Brain pericyte (primary cell): Measurements from ENCODE around the gene CEP350.
"Not testable (repeated sequence)": the region's sequence is repeated elsewhere in the genome, so short reads cannot be mapped to it uniquely, and the experiment has no call there.

Experiments used
- DNase-seq: peaks from one replicate; pipeline ENCODE4 v3.0.0-alpha.2; 2012; ENCODE audit warnings: low read depth, low spot score

Gene CEP350

GRCh38 chr1:179990847-179991246, 36.2 kb downstream of the CEP350 start:
- DNase-seq, result no peak

DNA sequence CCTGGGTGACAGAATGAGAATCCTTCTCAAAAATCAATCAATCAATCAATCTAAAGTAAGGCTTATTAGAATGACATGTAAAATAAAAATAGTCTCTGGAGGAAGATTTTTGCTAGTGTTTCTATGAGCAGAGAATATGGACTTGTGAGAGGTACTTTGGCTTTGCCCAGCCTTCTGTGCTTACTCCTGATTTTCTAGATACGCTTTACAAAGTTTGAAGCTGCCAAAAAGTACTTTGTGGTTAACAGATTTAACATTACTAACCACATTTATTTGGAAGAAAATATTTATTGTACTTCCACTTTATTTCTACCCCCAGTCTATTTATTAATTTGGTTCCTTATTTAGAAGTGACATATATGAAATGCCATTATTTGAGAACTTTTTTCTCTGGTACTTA, 41.0 kb downstream of the CEP350 start:
- no peak for DNase-seq

DNA sequence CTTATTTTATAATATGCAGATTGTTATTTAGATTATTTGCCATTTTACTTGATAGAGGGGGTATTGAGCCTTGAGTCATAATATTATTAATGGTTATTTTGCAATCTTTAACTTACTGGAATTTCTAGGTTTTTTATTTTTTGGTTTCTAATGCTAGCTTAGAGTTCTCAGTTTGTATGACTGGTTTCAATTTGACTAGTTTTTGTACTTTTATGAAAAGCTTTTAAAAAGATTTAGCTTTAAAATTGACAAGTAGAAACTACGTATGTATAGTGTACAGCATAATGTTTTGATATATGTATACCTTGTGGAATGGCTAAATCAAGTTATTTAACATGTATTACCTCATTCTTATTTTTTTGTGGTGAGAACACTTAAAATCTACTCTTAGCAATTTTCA, 41.5 kb downstream of the CEP350 start:
- no peak for DNase-seq

- DNase-seq, result no peak
Observed at GRCh38 chr1:180000575-180000974, 46.0 kb downstream of the CEP350 start.

GRCh38 chr1:180002437-180002836, 47.8 kb downstream of the CEP350 start:
- no peak for DNase-seq

DNA sequence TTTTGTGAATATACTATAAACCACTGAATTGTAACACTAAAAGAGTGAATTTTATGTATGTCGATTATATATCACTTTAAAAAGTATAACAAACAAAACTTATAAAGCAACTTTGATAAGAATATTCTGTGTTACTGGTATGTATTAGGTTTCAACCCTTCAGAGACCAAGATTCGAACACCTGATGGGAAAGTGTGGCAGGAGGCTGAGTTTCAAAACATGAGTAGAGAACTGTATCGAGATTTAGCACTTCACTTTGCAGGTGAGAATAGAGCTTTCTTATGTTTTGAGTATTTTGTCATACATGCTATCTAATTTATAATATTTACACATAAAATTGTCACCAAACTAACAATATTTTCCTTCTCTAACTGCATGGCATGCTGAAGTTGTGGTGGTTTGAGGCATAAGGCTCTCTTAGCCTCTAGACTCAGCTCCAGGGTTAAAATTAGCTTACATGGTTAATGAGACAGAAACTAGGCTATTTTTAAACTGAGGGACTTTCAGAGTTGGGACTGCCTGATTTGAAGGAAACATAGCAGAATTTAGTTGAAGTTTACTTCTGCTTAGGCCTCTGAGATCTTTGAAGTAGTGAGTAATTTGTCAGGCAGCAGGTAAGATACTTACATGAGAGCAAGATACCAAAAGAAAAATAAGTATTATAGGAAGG, 48.6 kb downstream of the CEP350 start:
- DNase-seq, result no peak

DNA sequence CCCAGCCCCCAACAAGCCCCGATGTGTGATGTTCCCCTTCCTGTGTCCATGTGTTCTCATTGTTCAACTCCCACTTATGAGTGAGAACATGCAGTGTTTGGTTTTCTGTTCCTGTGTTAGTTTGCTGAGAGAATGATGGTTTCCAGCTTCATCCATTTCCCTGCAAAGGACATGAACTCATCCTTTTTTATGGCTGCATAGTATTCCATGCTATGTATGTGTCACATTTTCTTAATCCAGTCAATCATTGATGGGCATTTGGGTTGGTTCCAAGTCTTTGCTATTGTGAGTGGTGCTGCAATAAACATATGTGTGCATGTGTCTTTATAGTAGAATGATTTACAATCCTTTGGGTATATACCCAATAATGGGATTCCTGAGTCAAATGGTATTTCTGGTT, 52.2 kb downstream of the CEP350 start:
- not testable (repeated sequence) for DNase-seq

GRCh38 chr1:180020017-180020416, 65.4 kb downstream of the CEP350 start:
- DNase-seq, result no peak

GRCh38 chr1:180026556-180026955, 71.9 kb downstream of the CEP350 start:
- no peak for DNase-seq

GRCh38 chr1:180027949-180028445, 73.4 kb downstream of the CEP350 start:
- DNase-seq, result no peak

DNA sequence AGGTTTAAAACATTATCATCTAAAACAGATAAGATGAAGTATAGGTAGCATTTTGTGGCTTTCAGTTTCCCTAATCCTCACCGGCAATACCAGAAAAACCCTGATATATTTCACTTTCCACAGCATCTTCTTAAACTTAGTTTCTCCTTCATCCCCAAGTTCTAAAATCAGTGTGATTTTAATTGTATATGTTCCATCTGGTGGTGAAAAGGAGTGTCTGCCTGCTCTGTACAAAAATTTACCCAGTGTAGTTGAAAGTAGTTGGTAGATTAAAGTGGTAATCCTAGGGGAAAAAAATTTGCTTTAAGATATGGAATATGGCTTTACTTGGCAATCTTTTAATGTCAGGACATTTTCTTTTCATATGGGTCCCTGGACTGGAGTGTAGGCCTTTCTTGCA, 74.3 kb downstream of the CEP350 start:
- no peak for DNase-seq

GRCh38 chr1:180029524-180030135, 75.0 kb downstream of the CEP350 start:
- DNase-seq, result no peak

GRCh38 chr1:180031664-180032063, 77.1 kb downstream of the CEP350 start:
- DNase-seq, result no peak

DNA sequence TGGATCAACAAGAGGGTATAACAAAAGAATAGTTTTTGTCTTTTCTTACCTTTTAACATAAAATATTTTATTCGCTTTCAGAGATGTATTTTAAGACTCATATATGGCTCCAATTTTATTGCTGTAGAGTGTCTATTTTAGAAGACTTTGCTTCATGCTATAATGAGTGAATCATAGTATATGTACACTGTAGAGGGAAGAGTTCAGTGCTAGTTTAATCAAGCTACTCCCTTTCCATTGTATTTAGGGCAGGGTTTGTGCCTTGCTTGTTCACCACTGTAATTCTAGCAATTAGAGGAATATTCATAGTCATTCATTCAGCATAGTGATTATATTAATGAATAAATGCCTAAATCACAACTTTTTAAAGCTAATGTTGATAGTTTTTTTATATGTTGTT, 78.8 kb downstream of the CEP350 start:
- DNase-seq, result no peak

DNA sequence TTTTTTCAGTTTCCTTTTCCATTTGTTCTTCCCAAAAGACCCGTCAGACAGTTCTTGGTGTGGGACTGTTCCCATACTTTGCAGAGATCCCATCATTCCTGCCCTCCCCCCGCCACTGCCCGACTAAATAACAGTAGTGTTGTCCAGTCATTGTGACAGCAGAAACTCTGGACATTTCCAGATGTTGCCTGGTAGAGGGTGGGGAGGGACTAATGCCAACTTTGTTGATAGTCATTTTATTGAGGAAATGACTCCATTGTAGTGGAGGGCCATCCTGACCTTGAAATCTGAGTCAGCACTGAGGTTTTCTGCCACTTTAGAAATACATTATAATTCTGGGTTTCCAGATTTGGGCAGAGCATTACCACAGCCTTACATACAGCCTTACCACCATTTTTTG, 85.4 kb downstream of the CEP350 start:
- DNase-seq, result no peak

DNA sequence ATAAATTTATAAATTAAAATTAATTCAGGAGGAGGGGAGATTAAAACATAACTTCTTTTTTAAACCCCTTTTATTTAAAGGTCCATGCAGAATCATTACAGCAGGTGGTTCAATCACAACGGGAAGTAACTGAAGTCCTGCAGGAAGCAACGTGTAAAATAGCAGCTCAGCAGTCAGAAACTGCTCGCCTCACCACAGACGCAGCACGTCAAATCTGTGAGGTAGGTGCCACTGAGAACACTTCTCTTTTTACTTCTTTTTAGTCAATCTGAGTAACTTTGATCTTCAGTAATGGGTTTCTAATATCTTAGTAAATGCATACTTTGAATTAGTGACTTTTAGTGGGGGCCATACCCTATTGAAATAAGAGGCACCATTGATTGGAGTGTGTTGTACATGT, 87.0 kb downstream of the CEP350 start:
- no peak for DNase-seq

GRCh38 chr1:180042988-180043622, 88.5 kb downstream of the CEP350 start:
- DNase-seq, result no peak

DNA sequence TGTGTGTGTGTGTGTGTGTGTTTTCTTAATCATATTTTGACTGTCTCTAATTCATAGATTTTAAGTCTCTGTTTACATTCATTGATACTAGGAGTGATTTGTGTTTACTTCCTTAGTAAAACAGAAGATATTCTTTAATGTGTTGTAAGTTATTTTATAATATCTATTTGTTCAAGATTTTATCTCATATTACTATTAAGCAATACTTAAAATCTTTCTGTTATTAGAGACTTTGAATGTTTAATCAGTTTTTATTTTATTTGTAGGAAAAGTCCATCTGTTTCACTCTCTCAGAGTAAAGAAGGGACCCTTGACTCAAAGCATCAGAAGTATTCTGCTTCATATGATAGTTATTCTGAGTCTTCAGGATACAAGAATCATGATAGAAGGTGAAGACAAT, 89.2 kb downstream of the CEP350 start:
- no peak for DNase-seq

- DNase-seq, result no peak
Observed at GRCh38 chr1:180046674-180047073, 92.1 kb downstream of the CEP350 start.

DNA sequence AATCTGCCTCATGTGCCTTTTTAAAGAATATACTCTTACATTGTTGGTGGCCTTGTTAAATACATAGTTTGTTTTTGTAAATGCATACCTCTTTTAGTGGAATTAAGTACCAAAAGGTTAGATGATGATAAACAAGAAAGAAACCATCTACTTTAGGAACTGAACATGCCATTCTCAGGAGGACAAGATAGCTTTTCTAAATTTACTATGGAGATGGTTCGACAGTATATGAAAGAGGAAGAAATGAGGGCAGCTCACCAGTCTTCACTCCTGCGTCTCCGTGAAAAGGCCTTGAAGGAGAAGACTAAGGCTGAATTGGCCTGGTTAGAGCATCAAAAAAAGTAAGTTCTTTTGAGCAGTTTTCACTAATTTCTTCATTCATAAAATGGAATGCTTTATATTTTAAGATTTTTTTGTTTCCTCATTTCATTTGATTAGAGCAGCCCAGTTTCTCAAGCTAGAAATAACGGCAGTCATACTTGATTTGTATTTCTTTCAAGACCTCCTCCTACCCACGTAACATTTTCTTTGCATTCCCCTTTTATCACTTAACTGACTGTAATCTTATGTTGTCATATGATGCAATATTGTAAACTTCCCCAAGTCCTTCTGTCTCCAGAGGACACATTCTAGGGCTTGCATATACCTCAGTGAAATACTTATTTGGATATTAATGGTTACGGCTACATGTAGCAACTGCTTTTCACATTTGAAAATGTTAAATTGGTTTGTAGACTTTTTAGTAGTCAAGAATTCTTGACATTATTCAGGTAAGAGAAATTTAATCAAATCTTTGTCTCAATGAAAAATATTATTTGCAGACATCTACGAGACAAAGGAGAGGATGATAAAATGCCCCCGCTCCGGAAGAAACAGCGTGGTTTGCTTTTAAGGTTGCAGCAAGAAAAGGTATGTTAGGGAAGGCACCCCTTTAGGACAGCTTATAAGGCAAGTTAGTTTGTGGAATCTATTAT, 99.3 kb downstream of the CEP350 start:
- no peak for DNase-seq

- no peak for DNase-seq
Observed at GRCh38 chr1:180057883-180058396, 103.3 kb downstream of the CEP350 start.

- DNase-seq, result no peak
Observed at GRCh38 chr1:180061019-180061418, 106.4 kb downstream of the CEP350 start.
